Effector CD4-positive, alpha-beta T cell (primary cell): Measurements from ENCODE around the gene MACROD2.
"Not testable (repeated sequence)": the region's sequence is repeated elsewhere in the genome, so short reads cannot be mapped to it uniquely, and the experiment has no call there.

Source experiments
- DNase-seq: peaks from one replicate; pipeline ENCODE4 v3.0.0-alpha.2; 2020

Gene MACROD2

DNA sequence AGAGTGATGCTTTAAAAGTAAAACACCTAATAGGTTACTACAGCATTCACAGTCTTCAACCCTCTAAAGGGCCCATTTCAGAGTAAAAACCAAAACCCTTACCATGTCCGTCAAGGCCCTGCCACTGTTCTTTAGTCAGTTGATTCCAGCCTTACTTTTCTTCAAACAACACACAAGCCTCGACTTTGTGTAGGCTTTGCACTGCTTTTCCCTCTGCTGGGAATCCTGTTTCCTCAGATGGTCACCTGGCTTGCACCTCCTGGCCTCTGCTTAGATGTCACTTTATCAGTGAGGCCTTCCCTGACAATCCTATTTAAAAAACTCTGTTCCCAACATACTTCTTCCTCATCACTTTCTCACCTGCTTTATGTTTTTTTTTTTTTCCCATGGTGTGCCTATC, 419.2 kb downstream of the MACROD2 start:
- no peak for DNase-seq

DNA sequence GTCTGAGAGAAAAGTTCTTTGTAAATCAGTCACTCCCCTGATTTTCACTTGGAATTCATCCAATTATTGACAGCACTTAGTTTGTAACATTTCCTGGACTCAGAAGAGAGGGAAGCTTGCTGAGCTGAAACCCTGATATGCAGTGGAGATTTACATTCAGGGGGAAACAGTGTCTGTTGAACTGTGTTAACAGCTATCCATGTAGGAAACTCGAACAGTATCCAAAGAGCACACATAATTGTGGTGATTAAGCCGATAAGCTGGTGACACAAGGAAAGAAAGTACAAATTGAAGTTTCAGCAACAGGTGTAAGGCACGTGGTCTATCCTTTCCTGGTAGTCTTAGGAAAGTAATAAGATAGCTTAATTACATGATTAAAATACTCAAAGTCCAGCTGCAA, 420.2 kb downstream of the MACROD2 start:
- DNase-seq = no peak

- no peak for DNase-seq
Measured at GRCh38 chr20:14418376-14418775, 423.1 kb downstream of the MACROD2 start.

DNA sequence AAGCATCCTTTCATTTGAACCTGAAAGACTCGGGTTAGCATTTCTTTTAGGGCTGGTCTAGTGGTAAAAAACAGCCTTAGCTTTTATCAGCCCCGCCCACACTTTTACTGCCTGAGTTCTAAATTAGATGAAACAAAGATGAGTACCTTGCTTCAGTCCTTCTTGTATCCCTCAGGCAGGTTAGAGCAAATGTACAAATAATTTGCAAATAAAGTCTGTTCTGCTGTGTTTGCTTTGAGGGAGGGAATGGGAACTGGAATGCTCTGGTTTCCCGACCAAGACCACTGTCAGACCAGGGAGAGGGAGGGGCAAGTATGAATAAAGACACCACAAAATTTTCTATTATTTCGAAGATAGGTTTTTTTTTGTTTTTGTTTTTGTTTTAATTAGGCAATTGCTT, 427.6 kb downstream of the MACROD2 start:
- DNase-seq = no peak

DNA sequence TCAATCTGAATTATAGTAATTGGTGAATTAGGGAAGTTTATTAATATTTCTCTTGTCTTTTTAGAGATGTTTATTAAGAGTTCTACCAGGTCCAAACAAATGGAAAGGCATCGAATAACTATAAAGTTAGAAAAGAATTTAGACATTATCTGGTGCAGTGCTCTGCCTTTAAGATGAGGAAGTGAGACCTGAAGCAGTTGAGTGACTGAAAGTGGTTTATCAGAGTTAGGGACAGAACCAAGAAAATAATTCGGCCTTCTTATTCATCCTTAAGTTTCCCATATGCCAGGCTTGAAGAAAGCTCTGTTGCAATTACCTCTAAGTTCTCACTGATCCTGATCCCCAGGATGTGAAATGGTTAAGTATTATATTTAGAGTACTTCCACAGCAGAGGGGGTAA, 436.3 kb downstream of the MACROD2 start:
- no peak for DNase-seq

GRCh38 chr20:14432085-14432484, 436.8 kb downstream of the MACROD2 start:
- DNase-seq = no peak

DNA sequence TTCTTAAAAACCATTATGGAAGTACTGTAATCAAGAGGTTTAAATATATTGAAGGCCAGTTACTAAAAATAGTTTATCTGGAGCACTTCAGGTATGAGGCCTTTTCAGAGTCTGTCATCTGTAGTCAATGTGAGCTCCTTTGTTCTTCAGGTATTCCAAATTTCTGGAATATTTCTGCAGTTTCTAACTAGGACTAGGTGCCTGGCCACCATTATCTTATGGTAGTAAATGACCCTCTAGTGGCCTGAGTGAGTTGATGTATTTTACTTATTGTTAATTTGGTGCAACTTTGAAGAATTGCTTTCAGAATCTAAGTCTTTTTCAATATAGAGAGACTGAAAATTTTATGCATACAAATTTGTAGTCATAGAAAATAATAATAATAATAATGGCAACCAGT, 437.3 kb downstream of the MACROD2 start:
- no peak for DNase-seq

- DNase-seq = no peak
Measured at GRCh38 chr20:14434384-14435136, 439.2 kb downstream of the MACROD2 start.

DNA sequence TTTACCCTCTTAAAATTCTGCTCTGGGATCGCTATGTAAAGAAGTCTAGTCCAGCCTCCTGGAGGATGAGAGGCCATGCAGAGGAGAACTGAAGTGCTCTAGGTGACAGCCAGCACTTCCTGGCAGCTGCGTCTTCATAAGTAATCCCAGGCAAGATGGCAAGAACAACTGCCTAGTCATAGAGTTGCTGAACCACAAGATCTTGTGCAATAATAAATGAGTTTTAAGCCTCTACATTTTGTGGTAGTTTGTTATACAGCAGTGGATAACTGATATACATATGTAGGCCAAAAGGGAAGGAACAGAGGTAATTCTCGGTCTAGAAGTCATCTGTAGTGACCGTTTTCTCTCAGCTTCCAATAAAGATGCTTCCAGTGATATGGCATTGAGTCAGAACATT, 445.9 kb downstream of the MACROD2 start:
- no peak for DNase-seq

DNA sequence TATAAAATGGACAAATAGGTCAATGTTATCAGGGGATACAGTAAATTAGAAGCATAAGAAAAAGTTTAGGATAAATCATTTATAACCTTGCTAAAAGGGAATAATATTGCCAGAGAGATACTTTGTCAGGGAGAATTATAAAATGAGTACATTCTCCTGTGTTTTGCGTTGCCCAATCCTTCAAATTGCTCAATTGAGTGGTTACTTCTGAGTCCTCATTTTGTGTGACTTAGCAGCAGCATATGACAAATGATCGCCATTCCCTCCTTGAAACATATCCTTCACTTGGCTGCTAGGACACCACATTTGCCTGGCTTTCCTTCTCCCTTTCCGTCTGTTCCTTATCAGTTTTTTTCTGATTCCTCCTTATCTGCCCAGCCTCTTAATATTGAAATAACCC, 448.8 kb downstream of the MACROD2 start:
- no peak for DNase-seq

GRCh38 chr20:14445310-14445709, 450.0 kb downstream of the MACROD2 start:
- DNase-seq = no peak

DNA sequence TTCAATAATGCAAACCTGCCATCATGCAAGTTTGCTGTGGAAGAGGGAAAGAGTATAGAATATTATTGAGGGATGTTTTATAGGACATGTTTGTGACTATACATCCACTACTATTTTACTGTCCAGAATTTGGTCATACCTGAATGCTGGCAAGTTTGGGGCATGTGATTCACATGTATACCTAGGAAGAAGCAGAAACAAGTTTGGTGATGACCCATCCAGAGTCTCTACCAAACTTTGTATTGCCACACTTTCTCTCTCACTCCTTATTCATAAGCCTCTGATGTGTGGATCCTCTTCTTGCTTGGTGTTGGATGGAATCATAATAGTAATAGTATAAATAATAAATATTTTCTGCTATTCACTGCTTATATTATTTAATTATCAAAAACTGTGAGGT, 450.6 kb downstream of the MACROD2 start:
- no peak for DNase-seq

DNA sequence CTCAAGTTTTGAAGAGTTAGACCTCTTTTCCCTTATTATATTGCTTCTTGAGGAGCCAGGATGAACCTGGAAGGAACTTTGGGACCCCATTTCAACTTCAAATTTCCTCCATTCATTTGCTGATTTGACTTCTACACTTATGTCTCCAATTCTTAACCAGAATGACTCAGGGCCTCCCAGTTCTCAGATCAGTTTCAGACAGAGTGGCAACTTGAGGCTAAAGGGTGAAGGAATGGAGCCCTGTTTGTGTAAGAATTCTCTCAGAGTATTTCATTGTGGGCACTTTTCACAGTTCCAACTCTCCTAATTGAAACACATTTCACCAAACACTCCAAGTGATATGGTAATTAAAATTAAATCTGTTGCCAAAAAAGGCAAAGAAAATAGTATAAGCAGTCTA, 451.1 kb downstream of the MACROD2 start:
- no peak for DNase-seq

DNA sequence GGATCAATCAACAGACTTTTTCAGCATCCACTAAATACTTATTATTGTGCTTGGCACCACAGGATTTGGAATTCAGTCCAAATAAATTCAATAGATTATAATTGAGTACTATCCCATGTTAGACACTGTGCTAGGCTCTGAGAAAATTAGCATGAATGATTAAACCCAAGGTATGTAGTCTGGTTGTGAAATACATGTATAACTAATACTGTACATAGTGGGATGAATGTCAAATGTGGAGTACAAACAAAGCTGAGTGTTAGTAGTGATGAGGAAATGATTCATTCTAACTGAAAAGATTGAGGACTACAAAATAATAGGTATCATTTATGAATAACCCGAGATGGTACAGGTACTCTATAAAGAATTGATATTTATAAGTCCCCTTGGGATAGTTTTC, 454.0 kb downstream of the MACROD2 start:
- DNase-seq = no peak

- DNase-seq = no peak
Measured at GRCh38 chr20:14450256-14450655, 454.9 kb downstream of the MACROD2 start.

GRCh38 chr20:14451458-14451857, 456.1 kb downstream of the MACROD2 start:
- no peak for DNase-seq

GRCh38 chr20:14453259-14453658, 457.9 kb downstream of the MACROD2 start:
- DNase-seq = no peak

DNA sequence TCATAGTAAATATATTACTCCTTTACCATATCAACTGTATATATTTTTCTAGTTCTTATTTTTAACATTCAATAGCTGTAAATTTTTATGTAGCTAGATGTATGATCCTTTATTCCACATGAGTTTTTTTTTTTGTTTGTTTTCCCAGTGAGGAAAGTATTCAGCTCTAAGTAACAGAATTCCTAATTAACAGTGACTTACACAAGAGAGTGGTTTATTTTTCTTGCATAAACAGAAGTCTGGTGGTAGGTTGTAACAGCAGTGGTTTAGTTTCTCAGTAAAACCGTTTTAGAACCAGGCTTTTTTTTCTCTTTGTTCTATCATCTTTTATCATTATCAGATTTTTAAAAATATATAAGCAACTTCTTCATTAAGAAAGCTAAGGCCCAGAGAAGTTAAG, 459.0 kb downstream of the MACROD2 start:
- no peak for DNase-seq

DNA sequence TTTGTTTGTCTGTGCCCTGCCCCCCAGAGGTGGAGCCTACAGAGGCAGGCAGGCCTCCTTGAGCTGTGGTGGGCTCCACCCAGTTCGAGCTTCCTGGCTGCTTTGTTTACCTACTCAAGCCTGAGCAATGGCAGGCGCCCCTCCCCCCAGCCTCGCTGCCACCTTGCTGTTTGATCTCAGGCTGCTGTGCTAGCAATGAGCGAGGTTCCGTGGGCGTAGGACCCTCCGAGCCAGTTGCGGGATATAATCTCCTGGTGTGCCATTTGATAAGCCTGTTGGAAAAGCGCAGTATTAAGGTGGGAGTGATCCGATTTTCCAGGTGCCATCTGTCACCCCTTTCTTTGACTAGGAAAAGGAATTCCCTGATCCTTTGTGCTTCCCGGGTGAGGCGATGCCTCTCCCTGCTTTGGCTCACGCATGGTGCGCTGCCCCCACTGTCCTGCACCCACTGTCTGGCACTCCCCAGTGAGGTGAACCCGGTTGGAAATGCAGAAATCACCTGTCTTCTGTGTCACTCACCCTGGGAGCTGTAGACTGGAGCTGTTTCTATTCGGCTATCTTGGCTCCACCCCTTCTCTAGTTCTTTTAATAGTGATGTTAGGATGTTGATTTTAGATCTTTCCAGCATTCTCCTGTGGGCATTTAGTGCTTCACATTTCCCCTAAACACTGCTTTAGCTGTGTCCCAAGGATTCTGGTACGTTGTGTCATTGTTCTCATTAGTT, 471.9 kb downstream of the MACROD2 start:
- not testable (repeated sequence) for DNase-seq

- DNase-seq = no peak
Measured at GRCh38 chr20:14470231-14470899, 475.0 kb downstream of the MACROD2 start.

GRCh38 chr20:14470977-14471661, 475.8 kb downstream of the MACROD2 start:
- DNase-seq = no peak

DNA sequence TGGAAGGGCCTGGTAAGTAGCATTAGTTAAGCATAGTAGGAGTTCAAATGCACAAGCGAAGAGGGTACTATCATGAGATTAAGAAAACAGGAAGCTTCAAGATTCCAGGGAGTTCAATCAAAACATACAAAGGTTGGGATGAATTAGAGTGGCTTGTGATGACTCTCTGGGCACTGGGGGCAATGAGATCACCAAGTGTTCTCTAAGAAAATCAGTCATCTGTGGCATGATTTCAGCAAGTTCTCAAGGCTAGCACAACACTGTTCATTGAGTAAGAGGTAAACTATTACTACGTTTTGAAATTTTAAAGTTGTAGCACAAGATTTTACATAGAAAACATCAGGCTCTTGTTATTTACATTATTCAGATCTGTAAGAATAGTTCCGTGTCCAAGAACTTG, 481.8 kb downstream of the MACROD2 start:
- no peak for DNase-seq

- DNase-seq = no peak
Measured at GRCh38 chr20:14478126-14478525, 482.8 kb downstream of the MACROD2 start.
